HEK293T (cell line): ENCODE results near the gene MPHOSPH9.

Source experiments
- CTCF ChIA-PET: fragments of 350-600 bp; formaldehyde crosslinking; extraction: SDS; loops from one replicate; lab custom pipeline; 2021; ENCODE audit warnings: antibody characterized with exemption, inconsistent platforms; lab: Yijun Ruan, JAX
- POLR2A ChIA-PET: fragments of 350-600 bp; formaldehyde crosslinking; extraction: SDS; loops from one replicate; lab custom pipeline; 2020; ENCODE audit warnings: antibody characterized with exemption, inconsistent platforms; lab: Yijun Ruan, JAX
- DNase-seq: peaks from one replicate; pipeline ENCODE4 v3.0.0; 2012; ENCODE audit warnings: mixed read lengths; ENCODE audit errors: extremely low spot score
- ARNT ChIP-seq: fragments of 450-650 bp; IDR thresholded peaks from 2 replicates; pipeline ENCODE4 v1.6.1; 2017; ENCODE audit warnings: mild to moderate bottlenecking
- BHLHE40 ChIP-seq: fragments of 450-650 bp; IDR thresholded peaks from 2 replicates; pipeline ENCODE4 v1.6.1; 2016; ENCODE audit warnings: mild to moderate bottlenecking, moderate library complexity, borderline replicate concordance
- CTBP1 ChIP-seq: fragments of 450-650 bp; IDR thresholded peaks from 2 replicates; pipeline ENCODE4 v1.6.1; 2016; ENCODE audit warnings: borderline replicate concordance
- ELF4 ChIP-seq: fragments of 450-650 bp; IDR thresholded peaks from 2 replicates; pipeline ENCODE4 v1.6.1; 2017; ENCODE audit warnings: antibody characterized with exemption
- FOXA1 ChIP-seq: fragments of 450-650 bp; IDR thresholded peaks from 2 replicates; pipeline ENCODE4 v1.6.1; 2016; ENCODE audit warnings: mild to moderate bottlenecking
- FOXK2 ChIP-seq: fragments of 450-650 bp; IDR thresholded peaks from 2 replicates; pipeline ENCODE4 v1.6.1; 2016; ENCODE audit warnings: mild to moderate bottlenecking
- FOXM1 ChIP-seq: fragments of 450-650 bp; IDR thresholded peaks from 2 replicates; pipeline ENCODE4 v1.6.1; 2017; ENCODE audit warnings: mild to moderate bottlenecking, borderline replicate concordance
- HDGF ChIP-seq: fragments of 450-650 bp; IDR thresholded peaks from 2 replicates; pipeline ENCODE4 v1.6.1; 2017; ENCODE audit warnings: antibody characterized with exemption, borderline replicate concordance
- L3MBTL2 ChIP-seq: fragments of 450-650 bp; conservative IDR thresholded peaks from 2 replicates; pipeline ENCODE4 v1.6.1; 2016; ENCODE audit warnings: mild to moderate bottlenecking
- LEF1 ChIP-seq: fragments of 450-650 bp; IDR thresholded peaks from 2 replicates; pipeline ENCODE4 v1.6.1; 2017; ENCODE audit warnings: mild to moderate bottlenecking, borderline replicate concordance
- NFRKB ChIP-seq: fragments of 450-650 bp; IDR thresholded peaks from 2 replicates; pipeline ENCODE4 v1.6.1; 2016; ENCODE audit warnings: mild to moderate bottlenecking, moderate library complexity
- PKNOX1 ChIP-seq: fragments of 450-650 bp; IDR thresholded peaks from 2 replicates; pipeline ENCODE4 v1.6.1; 2016
- SP1 ChIP-seq: fragments of 450-650 bp; IDR thresholded peaks from 2 replicates; pipeline ENCODE4 v1.6.1; 2017
- SUZ12 ChIP-seq: fragments of 450-650 bp; IDR thresholded peaks from 2 replicates; pipeline ENCODE4 v1.6.1; 2016; ENCODE audit warnings: mild to moderate bottlenecking
- TARDBP ChIP-seq: fragments of 450-650 bp; IDR thresholded peaks from 2 replicates; pipeline ENCODE4 v1.6.1; 2016
- ZNF384 ChIP-seq: fragments of 450-650 bp; IDR thresholded peaks from 2 replicates; pipeline ENCODE4 v1.6.1; 2016

MPHOSPH9 gene

GRCh38 chr12:123152833-123153232 lies 80.1 kb downstream of the MPHOSPH9 start:
- no peak for DNase-seq
- ChIA-PET CTCF (no interaction called here), POLR2A (interaction anchor here (3.0 kb wide), 1 partner anchor 80 kb away, joined by 16 read pairs; the partner anchor contains the start of genes MPHOSPH9 and MTRFR)
- TF ChIP-seq PKNOX1 (no peak), SUZ12 (no peak), FOXA1 (no peak), L3MBTL2 (no peak), FOXM1 (no peak), HDGF (no peak), FOXK2 (no peak), BHLHE40 (no peak), ARNT (no peak), ZNF384 (no peak), SP1 (no peak), NFRKB (no peak), CTBP1 (no peak), LEF1 (no peak), TARDBP (no peak), ELF4 (no peak)

GRCh38 chr12:123151457-123152454 lies 81.2 kb downstream of the MPHOSPH9 start:
- POLR2A ChIA-PET: interaction anchor here (1.2 to 3.0 kb wide), 2 partner anchors 11 to 81 kb away, joined by 3 to 16 read pairs; partner anchors contain the start of genes MPHOSPH9 and MTRFR
- no peak for DNase-seq
- TF ChIP-seq BHLHE40: no peak
- TF ChIP-seq L3MBTL2: no peak
- no peak for TF ChIP-seq TARDBP
- no peak for TF ChIP-seq ARNT
- no peak for TF ChIP-seq NFRKB
- TF ChIP-seq ELF4: no peak
- TF ChIP-seq CTBP1: no peak
- no peak for TF ChIP-seq HDGF
- no peak for TF ChIP-seq FOXM1
- TF ChIP-seq SUZ12: no peak
- TF ChIP-seq FOXA1: no peak
- TF ChIP-seq FOXK2: no peak
- TF ChIP-seq LEF1: no peak
- TF ChIP-seq ZNF384: no peak
- no peak for TF ChIP-seq SP1
- TF ChIP-seq PKNOX1: no peak
- CTCF ChIA-PET: no interaction called here

GRCh38 chr12:123150744-123151456 lies 82.0 kb downstream of the MPHOSPH9 start, which contains the start of gene PITPNM2:
Gene PITPNM2, minus strand, starts transcription at chr12:123151090. Its CDS starts 116,500 bp downstream, at chr12:123034590.
- TF ChIP-seq SUZ12: no peak
- TF ChIP-seq TARDBP: no peak
- no peak for TF ChIP-seq BHLHE40
- ChIA-PET CTCF (no interaction called here), POLR2A (interaction anchor here (1.2 to 3.0 kb wide), 2 partner anchors 11 to 82 kb away, joined by 3 to 16 read pairs; partner anchors contain the start of genes MPHOSPH9 and MTRFR)
- DNase-seq: peak; percentile 69

- peak; percentile 56 for DNase-seq
- POLR2A ChIA-PET: interaction anchor here (3.0 kb wide), 1 partner anchor 83 kb away, joined by 16 read pairs; the partner anchor contains the start of genes MPHOSPH9 and MTRFR
Observed at GRCh38 chr12:123150275-123150743, 82.6 kb downstream of the MPHOSPH9 start.

GRCh38 chr12:123149501-123150274 lies 83.3 kb downstream of the MPHOSPH9 start:
- no peak for DNase-seq
- TF ChIP-seq L3MBTL2 (no peak), CTBP1 (no peak), BHLHE40 (no peak)
- ChIA-PET CTCF (interaction anchor here (0.6 kb wide), 1 partner anchor 65 kb away, joined by 3 read pairs; no protein-coding TSS in a partner anchor), POLR2A (interaction anchor here (1.4 kb wide), 1 partner anchor 83 kb away, joined by 3 read pairs; no protein-coding TSS in a partner anchor)

More at GRCh38 chr12:123150275-123150743, 82.6 kb downstream of the MPHOSPH9 start:
- TF ChIP-seq ARNT (no peak), CTBP1 (no peak)
- CTCF ChIA-PET: no interaction called here

- no peak for TF ChIP-seq FOXA1
- TF ChIP-seq ZNF384: no peak
- DNase-seq: no peak
- CTCF ChIA-PET: interaction anchor here (0.6 kb wide), 1 partner anchor 65 kb away, joined by 3 read pairs; no protein-coding TSS in a partner anchor
- POLR2A ChIA-PET: interaction anchor here (1.4 kb wide), 1 partner anchor 83 kb away, joined by 3 read pairs; no protein-coding TSS in a partner anchor
Observed at GRCh38 chr12:123149088-123149487, 83.9 kb downstream of the MPHOSPH9 start.
